Esophagus muscularis mucosa (tissue), 4 donors: ENCODE measurements around the gene HDGFL2. TPM values are rescaled to one million over a fixed set of nuclear protein-coding genes. Genes with fewer than 3 reads are reported as not detected.

Source experiments
- DNase-seq: peaks from one replicate; pipeline ENCODE4 v3.0.0-alpha.2; 2017; ENCODE audit errors: extremely low spot score
- H3K27ac ChIP-seq, 4 donors: fragments of 200-600 bp; sonication (generic); replicated peaks in 1 of 4; 1 replicate in 3 of 4; 2 replicates in 1 of 4; pipeline ENCODE4 v1.5.1; 2016 to 2019; ENCODE audit warnings: mild to moderate bottlenecking in 1 of 4
- H3K27me3 ChIP-seq, 4 donors: fragments of 200-600 bp; sonication (generic); one replicate each; pipeline versions ENCODE4 v1.5.1 to v1.6.0; 2016 to 2019
- H3K36me3 ChIP-seq, 4 donors: fragments of 200-600 bp; sonication (generic); one replicate each; pipeline ENCODE4 v1.5.1; 2016 to 2019
- H3K4me1 ChIP-seq, 4 donors: fragments of 200-600 bp; sonication (generic); one replicate each; pipeline ENCODE4 v1.5.1; 2016 to 2019
- H3K4me3 ChIP-seq, 4 donors: fragments of 200-600 bp; sonication (generic); 1 replicate in 2 of 4; 2 replicates in 2 of 4; pipeline ENCODE4 v1.5.1; 2016 to 2019; ENCODE audit warnings: mild to moderate bottlenecking in 4 of 4, moderate library complexity in 1 of 4
- H3K9me3 ChIP-seq, 4 donors: fragments of 200-600 bp; sonication (generic); 1 replicate in 3 of 4; 2 replicates in 1 of 4; pipeline ENCODE4 v1.5.1; 2016 to 2019
- CTCF ChIP-seq, 3 experiments: fragments of 200-600 bp in 2 of 3; fragments of 450-650 bp in 1 of 3; sonication (generic) in 2 of 3; IDR thresholded peaks; one replicate each; pipeline ENCODE4 v1.5.1; 2017 to 2019; ENCODE audit warnings: antibody characterized with exemption in 3 of 3, mild to moderate bottlenecking in 2 of 3, moderate library complexity in 1 of 3
- EP300 ChIP-seq: sonication (generic); formaldehyde crosslinking; IDR thresholded peaks from one replicate; pipeline ENCODE4 v1.6.1; 2017; ENCODE audit warnings: antibody characterized with exemption
- POLR2A ChIP-seq: fragments of 450-650 bp; IDR thresholded peaks from one replicate; pipeline ENCODE4 v1.6.1; 2017; ENCODE audit warnings: antibody characterized with exemption, moderate library complexity, mild to moderate bottlenecking, low read depth
- POLR2AphosphoS5 ChIP-seq, 2 donors: sonication (generic); formaldehyde crosslinking; IDR thresholded peaks; one replicate each; pipeline ENCODE4 v1.6.1; 2017; ENCODE audit warnings: antibody characterized with exemption in 2 of 2
- WGBS: methylation state at CpG from one replicate; pipeline ENCODE4 v1.1.5; 2018; 5-methylcytosine and 5-hydroxymethylcytosine counted together
- intact Hi-C: fragments of 100-400 bp; cut with DNase I; formaldehyde crosslinking; loops from one replicate; pipeline ENCODE4 v1.15.1; 2023
- total RNA-seq, 4 donors: library from RNA; depleted of rRNA; stranded (reverse); fragments of >200 nt; gene quantifications; one replicate each; pipeline versions ENCODE4 v1.1.0 to v1.2.1, GENCODE V29; 2016

The HDGFL2 gene
- total RNA-seq, 4 donors from 2014 or later, result 30.5 to 72.3 (median 45.5) TPM

DNA sequence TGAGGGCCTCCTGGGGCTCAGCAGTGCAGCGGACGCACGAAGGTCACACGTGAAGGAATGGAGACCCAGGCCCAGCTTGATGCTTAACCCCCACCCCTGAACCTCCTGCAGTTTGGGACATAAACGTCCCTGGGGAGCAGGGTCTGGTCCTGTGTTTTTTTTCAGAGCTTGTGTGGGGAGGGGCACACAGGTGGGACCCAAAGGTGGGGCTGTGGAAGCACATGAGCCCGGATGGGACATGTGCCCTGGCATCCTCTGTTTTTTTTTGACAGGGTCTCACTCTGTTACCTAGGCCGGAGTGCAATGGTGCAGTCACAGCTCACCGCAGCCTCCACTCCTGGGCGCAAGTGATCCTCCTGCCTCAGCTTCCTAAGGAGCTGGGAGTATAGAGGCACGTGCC lies 35.0 kb upstream of the HDGFL2 start:
- 91% methylated on average over 6 of the region's 10 CpGs for WGBS
- DNase-seq, result no peak

DNA sequence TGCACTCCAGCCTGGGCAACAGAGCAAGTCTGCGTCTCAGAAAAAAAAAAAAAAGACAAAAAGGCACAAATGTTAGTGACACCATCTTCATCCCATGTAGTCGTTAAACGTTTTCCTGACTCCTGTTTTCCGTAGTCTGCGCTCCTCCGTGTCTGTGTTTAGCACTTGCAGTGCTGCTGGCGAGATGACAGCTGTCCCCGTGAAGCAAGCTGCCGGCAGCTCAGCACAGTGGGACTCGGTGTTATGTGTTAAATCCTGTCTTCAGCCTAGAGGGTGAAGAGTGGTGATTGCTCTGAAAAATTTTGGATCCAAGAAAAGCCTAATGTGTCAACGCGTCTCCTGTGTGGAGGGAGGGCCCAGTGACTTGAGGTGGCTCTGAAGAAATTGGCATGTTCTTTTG lies 32.9 kb upstream of the HDGFL2 start:
- no peaks in the 10 kb centered on the region for H3K9me3 ChIP-seq
- H3K27ac ChIP-seq, result no peak overlapping the region
- 90% methylated on average over 12 of the region's 12 CpGs for whole genome bisulfite sequencing
- intact Hi-C loops, result no loop called here
- TF ChIP-seq CTCF (IDR thresholded peaks at IDR 0.05), result no peak
- TF ChIP-seq EP300, result no peak
- no peak for TF ChIP-seq POLR2AphosphoS5 (IDR thresholded peaks at IDR 0.05)
- no peak for TF ChIP-seq POLR2A
- peaks cover 2 to 23% (median 11%) of the 10 kb centered on the region in 4 donors for H3K36me3 ChIP-seq
- H3K27me3 ChIP-seq, result no peaks in the 10 kb centered on the region
- H3K4me1 ChIP-seq, result no peaks in the 10 kb centered on the region
- DNase-seq, result no peak
- no peak overlapping the region for H3K4me3 ChIP-seq

More for the DNA sequence above, 35.0 kb upstream of the HDGFL2 start:
- TF ChIP-seq CTCF (IDR thresholded peaks at IDR 0.05), result no peak
- TF ChIP-seq POLR2AphosphoS5 (IDR thresholded peaks at IDR 0.05), result no peak
- TF ChIP-seq POLR2A, result no peak
- no peak for TF ChIP-seq EP300
- Histone ChIP-seq H3K4me3 (no peak overlapping the region), H3K36me3 (peaks cover 9 to 39% (median 26%) of the 10 kb centered on the region in 4 donors), H3K4me1 (no peaks in the 10 kb centered on the region), H3K27me3 (no peaks in the 10 kb centered on the region), H3K9me3 (no peaks in the 10 kb centered on the region), H3K27ac (no peak overlapping the region)
- intact Hi-C loops, result no loop called here

DNA sequence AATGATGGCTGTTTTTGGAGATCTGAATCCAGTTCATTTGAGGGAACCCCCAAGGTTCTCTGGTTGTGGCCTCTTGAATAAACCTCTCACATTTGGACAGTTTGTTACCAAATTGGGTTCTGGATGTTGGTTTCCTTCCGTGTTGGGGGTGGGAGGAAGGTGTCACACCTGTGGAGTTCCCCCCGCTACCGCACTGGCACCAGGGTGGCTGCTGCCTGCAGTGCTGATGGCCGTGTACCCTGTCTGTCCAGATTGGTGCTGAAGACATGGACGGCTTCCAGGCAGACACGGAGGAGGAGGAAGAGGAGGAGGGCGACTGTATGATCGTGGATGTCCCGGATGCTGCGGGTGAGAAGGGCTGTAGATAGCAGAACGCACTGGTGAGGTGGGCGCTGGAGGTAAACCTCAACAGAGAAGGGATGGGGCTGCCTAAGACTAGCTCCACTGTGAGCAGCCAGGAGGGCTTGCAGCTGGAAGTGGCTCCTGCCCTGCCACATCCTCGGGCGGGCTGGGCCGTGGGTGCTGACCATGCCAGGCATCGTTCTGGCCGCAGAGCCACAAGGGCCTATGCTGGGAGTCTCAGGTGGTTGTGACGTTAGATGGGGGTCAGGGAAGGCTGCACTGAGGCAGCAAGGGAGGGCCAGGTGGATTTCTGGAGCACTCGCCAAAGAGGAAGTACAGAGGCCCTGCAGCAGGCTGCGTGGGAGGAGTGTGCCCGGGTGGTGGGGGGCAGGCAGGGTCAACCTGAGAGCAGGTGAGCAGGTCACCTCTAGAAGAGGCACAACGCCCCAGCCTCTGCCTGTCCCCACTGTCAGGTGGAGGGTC lies 29.9 kb upstream of the HDGFL2 start:
- no peaks in the 10 kb centered on the region for H3K27me3 ChIP-seq
- no peak overlapping the region for H3K4me3 ChIP-seq
- no peaks in the 10 kb centered on the region for H3K4me1 ChIP-seq
- TF ChIP-seq POLR2A, result no peak
- TF ChIP-seq CTCF (IDR thresholded peaks at IDR 0.05), result no peak
- no peak for TF ChIP-seq EP300
- 80% methylated on average over 22 of the region's 22 CpGs for WGBS
- H3K27ac ChIP-seq, result no peak overlapping the region
- peaks cover 23 to 40% (median 34%) of the 10 kb centered on the region in 4 donors for H3K36me3 ChIP-seq
- no peak for DNase-seq
- intact Hi-C loops, result no loop called here
- no peaks in the 10 kb centered on the region for H3K9me3 ChIP-seq

DNA sequence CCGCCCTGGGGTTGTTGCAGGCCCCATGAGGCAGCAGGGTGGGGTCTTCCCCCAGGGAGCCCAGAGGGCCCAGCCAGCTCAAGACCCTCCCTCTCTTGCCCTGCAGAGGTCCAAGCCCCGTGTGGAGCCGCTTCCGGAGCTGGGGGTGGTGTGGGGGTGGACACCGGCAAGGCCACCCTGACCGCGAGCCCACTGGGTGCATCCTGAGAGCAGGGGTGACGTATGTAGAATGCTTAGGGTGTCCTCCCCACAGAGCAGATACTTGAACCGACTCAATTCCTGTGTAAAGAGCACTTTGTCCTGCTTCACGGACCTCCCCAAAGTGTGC lies 29.3 kb upstream of the HDGFL2 start:
- intact Hi-C loops, result no loop called here
- WGBS, result 95% methylated on average over 10 of the region's 10 CpGs

More for the DNA sequence above, 29.3 kb upstream of the HDGFL2 start:
- Histone ChIP-seq H3K9me3 (no peaks in the 10 kb centered on the region), H3K36me3 (peaks cover 28 to 46% (median 40%) of the 10 kb centered on the region in 4 donors), H3K27ac (no peak overlapping the region), H3K4me1 (peaks cover 0 to 4% (median 0%) of the 10 kb centered on the region in 4 donors), H3K4me3 (no peak overlapping the region), H3K27me3 (no peaks in the 10 kb centered on the region)
- TF ChIP-seq EP300, result no peak
- TF ChIP-seq POLR2AphosphoS5 (IDR thresholded peaks at IDR 0.05), result no peak
- no peak for TF ChIP-seq POLR2A
- no peak for TF ChIP-seq CTCF (IDR thresholded peaks at IDR 0.05)
- DNase-seq, result no peak
